GM12891 (cell line): ENCODE results near the gene SPATA6L.
A peak's percentile ranks its signal among the peaks of the same experiment; 100 is the strongest.

Experiments
- DNase-seq: peaks from one replicate; pipeline ENCODE4 v3.0.0; 2011; ENCODE audit warnings: low spot score; ENCODE audit not compliant: insufficient read length
- FAIRE-seq: peaks from 2 replicates; lab custom pipeline; 2011; peaks lifted over from hg19 to GRCh38; lab: Jason Lieb, UNC
- PAX5 ChIP-seq: IDR thresholded peaks from 2 replicates; pipeline ENCODE4 v1.6.1; 2011; ENCODE audit warnings: low read length, moderate library complexity, mild to moderate bottlenecking; ENCODE audit not compliant: insufficient read depth, severe bottlenecking
- POLR2A ChIP-seq: IDR thresholded peaks from 2 replicates; pipeline ENCODE4 v1.6.1; 2011; ENCODE audit warnings: low read depth, low read length, control low read depth
- POLR2AphosphoS5 ChIP-seq: IDR thresholded peaks from 2 replicates; pipeline ENCODE4 v1.6.1; 2011; ENCODE audit warnings: low read depth, low read length, control low read depth
- POU2F2 ChIP-seq: IDR thresholded peaks from 2 replicates; pipeline ENCODE4 v1.6.1; 2011; ENCODE audit warnings: low read depth, mild to moderate bottlenecking, control low read depth, low read length, moderate library complexity
- SPI1 ChIP-seq: IDR thresholded peaks from 2 replicates; pipeline ENCODE4 v1.6.1; 2011; ENCODE audit warnings: low read depth, low read length, control low read depth
- TAF1 ChIP-seq: IDR thresholded peaks from 2 replicates; pipeline ENCODE4 v1.6.1; 2011; ENCODE audit warnings: low read depth, low read length, control low read depth

Gene SPATA6L

GRCh38 chr9:4654538-4654937 is 11.7 kb downstream of the SPATA6L start:
- DNase-seq = no peak
- FAIRE-seq = no peak
- no peak for TF ChIP-seq POU2F2

GRCh38 chr9:4654084-4654483 is 12.2 kb downstream of the SPATA6L start:
- DNase-seq (no peak), FAIRE-seq (no peak)
- TF ChIP-seq POLR2A (no peak), POLR2AphosphoS5 (no peak), POU2F2 (no peak), PAX5 (no peak), SPI1 (no peak), TAF1 (no peak)

DNA sequence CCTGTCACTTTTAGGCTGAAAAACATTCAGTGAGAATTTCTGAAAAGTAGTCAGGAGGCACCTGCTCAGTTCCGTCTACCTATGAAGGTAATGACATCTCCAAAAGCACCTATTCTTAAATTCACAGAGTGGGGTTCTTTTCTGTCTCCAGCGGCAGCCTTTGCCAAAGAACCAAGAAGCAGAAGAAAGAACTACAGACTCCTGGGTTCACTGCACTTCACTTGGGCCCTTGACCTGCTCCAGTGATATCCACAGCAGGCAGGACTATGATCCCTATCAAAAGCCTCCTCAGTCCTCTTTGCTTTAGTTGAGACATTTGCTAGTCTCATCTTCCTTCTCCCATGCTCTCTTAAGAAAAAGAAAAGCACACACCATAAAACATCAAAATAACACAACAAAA is 23.9 kb downstream of the SPATA6L start:
- no peak for FAIRE-seq
- no peak for DNase-seq
- TF ChIP-seq POLR2A (no peak), POU2F2 (no peak), POLR2AphosphoS5 (no peak), PAX5 (no peak), TAF1 (no peak), SPI1 (no peak)

DNA sequence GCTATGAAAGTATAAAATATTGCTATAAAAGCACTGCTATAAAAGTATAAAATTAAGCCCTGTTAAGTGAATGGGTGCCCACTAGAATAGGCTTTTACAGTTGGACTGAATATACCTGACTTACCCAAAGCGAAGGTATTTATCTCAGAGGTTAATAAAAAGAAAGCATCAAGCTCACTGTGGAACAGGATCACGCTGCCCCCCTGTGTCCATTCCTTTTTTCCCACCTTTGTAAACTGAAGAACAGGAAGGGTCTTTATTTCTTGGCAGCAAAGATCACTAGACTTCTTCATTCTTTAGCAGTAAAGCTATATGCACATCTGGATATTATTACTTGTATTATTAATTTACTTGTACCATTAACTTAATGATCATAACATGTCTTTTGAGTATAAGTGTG is 26.3 kb downstream of the SPATA6L start:
- FAIRE-seq = peak; percentile 71
- DNase-seq = no peak
- TF ChIP-seq TAF1 (no peak), POLR2A (no peak), SPI1 (no peak), POU2F2 (no peak), PAX5 (no peak), POLR2AphosphoS5 (no peak)

GRCh38 chr9:4639420-4639819 is 26.9 kb downstream of the SPATA6L start:
- no peak for FAIRE-seq

GRCh38 chr9:4638968-4639367 is 27.3 kb downstream of the SPATA6L start:
- no peak for DNase-seq
- TF ChIP-seq POLR2AphosphoS5 (no peak), PAX5 (no peak), TAF1 (no peak), POLR2A (no peak), POU2F2 (no peak), SPI1 (no peak)
- no peak for FAIRE-seq

More at GRCh38 chr9:4639420-4639819, 26.9 kb downstream of the SPATA6L start:
- no peak for TF ChIP-seq SPI1
- TF ChIP-seq POLR2AphosphoS5 = no peak
- no peak for TF ChIP-seq TAF1
- TF ChIP-seq POLR2A = no peak
- no peak for TF ChIP-seq POU2F2
- no peak for TF ChIP-seq PAX5
- DNase-seq = no peak

GRCh38 chr9:4630836-4631235 is 35.4 kb downstream of the SPATA6L start:
- no peak for FAIRE-seq
- TF ChIP-seq PAX5 (no peak), POLR2AphosphoS5 (no peak), POU2F2 (no peak), TAF1 (no peak), POLR2A (no peak), SPI1 (no peak)
- DNase-seq = no peak

- DNase-seq (no peak), FAIRE-seq (no peak)
Observed at GRCh38 chr9:4622016-4622415, 44.3 kb downstream of the SPATA6L start.

GRCh38 chr9:4620881-4621555 is 45.3 kb downstream of the SPATA6L start:
- DNase-seq (no peak), FAIRE-seq (no peak)

More at GRCh38 chr9:4622016-4622415, 44.3 kb downstream of the SPATA6L start:
- TF ChIP-seq POLR2A (no peak), POLR2AphosphoS5 (no peak), PAX5 (no peak), TAF1 (no peak), SPI1 (no peak), POU2F2 (no peak)

GRCh38 chr9:4620057-4620765 is 46.1 kb downstream of the SPATA6L start:
- TF ChIP-seq POLR2A (no peak), POLR2AphosphoS5 (no peak), POU2F2 (no peak), SPI1 (no peak), PAX5 (no peak), TAF1 (no peak)
- DNase-seq = no peak
- peak; percentile 45 for FAIRE-seq

More at GRCh38 chr9:4620881-4621555, 45.3 kb downstream of the SPATA6L start:
- TF ChIP-seq POLR2A (no peak), POLR2AphosphoS5 (no peak), POU2F2 (no peak), TAF1 (no peak), PAX5 (no peak), SPI1 (no peak)
